HG03039 (cell line): Measurements from ENCODE around the gene CD40.

Experiments
- ATAC-seq: cut with Tn5 transposase; IDR thresholded peaks from one replicate; pipeline ENCODE4 v1.9.1; 2021; ENCODE audit warnings: mild to moderate bottlenecking, moderate library complexity; ENCODE audit not compliant: unreplicated experiment

Gene CD40

DNA sequence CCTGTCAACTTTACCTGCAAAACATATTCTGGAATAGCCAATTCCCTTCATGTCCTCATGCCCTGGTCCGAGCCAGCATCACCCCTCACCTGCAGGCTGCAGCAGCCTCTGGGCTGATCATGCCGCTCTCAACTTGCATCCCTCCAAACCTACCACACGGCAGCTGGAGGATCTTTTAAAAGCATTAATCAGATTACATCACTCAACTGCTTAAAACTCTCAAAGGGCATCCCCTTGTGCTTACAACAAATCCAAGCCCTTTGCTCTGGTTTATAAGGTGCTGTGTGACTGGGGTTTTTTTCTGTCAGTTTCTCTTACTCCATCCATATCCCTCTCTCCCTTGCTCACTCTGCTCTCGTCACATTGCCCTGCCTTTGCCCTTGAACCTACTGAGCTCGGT is 24.0 kb downstream of the CD40 start:
- no peak for ATAC-seq

DNA sequence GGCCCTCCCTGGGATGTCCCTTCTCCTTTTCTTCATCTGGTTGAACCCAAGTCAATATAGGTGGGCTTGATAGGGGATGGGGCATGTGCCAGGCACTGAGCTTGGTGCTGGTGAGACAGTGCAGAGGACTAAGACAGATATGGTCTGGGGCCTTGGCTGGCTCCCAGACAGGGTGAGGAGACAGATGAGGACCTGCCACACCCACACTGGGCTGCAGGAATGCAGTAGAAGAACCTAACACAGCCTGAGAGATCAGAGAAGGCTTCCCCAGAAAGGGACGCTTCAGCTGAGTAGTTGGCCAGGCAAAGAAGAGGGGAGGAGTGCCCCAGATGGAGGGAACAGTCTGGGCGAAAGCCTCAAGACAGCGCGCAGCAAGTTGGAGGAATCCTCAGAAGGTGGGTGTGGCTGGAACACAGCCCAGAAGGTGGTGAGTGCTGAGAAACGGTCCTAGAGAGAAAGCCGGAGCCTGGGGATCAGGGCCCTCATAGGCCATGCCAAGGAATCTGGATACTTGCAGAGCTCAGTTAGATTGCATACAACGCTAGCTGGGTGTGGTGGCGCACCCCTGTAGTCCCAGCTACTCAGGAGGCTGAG is 26.4 kb downstream of the CD40 start:
- ATAC-seq, result no peak

DNA sequence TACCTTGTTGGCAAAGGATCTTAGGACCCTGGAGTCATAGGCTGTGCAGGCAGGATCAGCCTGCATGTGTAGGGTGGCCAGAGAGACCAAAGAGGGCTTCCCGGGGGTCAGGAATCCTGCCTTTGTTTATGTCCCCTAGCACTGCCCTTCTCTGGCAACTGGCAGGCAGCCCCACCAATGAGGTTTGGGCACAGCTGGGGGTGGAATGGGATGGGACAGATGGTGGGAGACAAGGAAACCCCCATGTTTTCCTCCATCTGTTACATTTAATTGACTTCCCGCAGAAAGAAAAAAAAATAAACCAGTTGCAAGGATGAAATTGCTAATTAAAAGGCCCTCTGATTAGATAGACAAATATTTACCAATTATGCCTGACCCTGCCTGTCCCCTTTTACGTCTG is 27.6 kb downstream of the CD40 start:
- no peak for ATAC-seq

DNA sequence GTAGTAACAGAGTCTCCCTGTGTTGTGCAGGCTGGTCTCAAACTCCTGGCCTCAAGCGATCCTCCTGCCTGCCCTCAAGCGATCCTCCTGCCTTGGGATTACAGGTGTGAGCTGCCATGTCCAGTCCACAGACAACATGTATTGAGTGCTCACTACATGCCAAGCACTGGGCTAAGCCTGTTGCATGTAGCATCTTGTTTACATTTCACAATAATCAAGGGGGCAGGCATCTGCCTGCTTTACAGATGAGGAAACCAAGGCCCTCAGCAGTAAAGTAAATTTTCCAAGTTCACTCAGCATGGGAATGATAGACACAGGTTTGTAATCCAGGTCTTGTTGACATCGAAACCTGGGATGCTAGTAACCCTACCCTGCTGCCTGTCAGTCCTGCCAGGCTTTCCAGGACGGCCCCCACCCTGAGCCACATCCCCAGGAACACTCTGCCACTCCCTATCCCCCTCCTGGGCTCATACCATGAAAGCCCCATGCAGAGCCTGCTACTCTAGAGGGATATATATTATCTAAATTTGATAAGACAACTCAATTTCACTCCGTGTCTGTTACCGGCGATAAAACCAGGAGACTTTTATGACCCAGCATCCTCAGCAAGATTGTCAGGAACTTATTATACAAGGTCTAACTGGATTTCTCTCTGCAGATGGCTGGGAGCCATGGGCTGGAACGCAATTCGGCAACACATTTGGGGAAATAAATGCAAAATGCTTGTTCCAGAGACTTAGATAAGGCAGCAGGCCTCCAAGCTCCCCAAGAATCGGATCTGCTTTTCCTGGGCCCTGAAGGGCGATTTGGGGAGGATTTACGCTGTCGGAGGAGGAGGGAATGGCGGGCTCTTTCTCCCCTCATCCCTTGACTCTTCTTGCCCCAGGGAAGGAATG is 30.4 kb downstream of the CD40 start:
- ATAC-seq, result no peak

DNA sequence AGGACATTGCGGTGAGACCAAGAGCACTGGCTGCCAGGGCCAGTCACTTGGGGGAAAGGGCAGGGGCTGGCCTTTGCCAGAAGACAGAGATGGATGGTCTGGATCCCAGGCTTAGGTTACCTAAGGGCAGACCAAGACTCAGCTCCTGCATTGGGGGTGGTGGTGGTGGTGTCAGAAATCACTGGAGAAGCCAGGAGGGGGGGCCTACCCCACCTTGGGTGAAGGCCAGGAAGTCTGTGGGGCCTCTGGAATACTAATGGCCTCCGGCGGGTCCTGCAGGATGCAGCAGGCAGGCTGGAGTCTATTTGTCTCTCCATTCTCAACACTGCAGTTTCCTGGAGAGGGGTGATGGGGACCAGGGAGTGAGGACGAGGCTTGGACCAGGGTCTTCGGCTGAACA is 32.8 kb downstream of the CD40 start:
- ATAC-seq, result no peak

DNA sequence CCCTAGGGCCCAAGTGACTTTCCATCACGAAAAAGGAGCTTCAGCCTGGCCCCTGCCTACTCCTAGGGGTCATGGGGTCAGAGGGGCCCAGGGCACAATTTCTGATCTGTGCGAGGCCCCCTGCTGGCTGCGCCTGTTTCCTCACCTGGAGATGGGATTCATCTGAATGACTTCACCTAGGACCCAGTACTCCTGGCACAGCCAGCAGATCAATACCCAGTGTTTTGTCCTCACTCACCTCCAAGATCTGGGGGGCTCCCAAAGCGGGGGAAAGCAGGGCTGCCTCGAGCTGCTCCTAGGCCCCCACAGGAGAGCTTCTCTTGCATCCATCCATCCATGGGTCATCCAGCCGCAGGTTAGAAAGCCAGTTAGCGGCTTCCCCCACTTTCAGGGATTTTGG is 33.8 kb downstream of the CD40 start:
- no peak for ATAC-seq

DNA sequence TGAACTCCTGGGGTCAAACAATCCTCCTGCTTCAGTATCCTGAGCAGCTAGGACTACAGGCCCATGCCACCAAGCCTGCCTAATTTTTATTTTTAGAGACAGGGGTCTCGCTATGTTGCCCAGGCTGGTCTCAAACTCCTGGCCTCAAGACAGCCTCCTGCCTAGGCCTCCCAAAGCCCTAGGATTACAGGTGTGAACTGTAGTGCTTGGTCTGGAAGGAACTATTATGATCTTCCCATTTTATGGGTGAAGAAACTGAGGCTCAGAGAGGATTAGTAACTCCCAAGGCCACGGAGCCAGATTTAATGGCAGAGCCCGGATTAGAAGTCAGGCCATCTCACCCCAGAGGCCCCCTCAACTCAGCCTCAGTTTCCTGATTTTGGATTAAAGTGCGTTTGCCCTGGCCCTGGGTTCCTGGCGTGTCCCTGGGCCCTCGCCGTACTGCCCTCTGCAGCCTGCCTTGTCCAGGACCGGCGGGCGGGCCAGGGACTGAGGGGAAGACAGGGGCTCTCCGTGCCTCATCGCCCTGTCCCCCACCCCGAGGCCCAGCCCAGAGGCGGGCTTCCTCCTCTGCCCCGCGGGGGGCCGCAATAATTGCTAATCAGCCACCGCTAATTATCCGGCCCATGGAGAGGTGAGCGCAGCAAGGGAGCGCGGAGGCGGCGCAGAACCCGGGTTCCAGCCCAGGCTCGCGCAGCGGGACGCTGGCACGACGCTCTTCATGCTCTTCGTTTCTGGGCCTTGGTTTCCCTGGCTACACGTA is 34.9 kb downstream of the CD40 start:
- no peak for ATAC-seq

DNA sequence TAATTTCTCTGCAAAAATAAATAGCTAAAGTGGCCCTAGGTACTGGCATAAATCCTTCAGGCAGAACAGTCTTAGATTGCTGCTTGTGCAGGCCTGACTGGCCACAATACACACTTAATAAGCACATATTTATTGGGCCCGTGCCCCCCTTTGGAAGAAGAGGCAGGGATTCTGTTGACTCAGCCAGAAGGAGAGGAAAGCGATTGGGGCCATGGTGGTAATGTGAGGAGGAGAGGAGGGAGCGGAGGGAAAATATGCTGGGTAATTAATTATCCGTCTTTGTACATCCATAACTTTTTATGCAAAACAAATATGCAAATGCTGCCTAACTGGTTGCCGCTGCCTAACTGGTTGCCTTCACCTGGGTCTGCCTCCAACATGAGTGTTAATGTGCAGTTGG is 36.2 kb downstream of the CD40 start:
- no peak for ATAC-seq

DNA sequence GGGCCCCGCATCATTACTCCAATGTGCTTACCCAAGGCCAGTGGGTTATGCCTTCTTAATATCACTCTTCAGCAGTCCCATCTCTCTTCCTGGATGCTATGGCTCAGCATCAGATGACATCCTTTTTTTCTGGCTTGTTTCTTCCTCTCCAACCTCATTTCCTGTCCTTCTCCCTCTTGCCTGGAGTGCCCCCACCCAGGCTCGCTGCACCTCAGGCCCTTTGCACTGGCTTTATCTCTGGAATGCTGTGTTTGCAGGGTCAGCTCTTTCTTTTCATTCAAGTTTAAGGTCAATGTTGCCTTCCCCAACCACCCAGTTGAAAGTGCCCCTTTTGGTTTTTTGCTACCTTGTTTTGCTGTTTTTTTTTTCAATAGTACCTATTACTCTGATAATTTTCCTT is 36.7 kb downstream of the CD40 start:
- ATAC-seq, result no peak

DNA sequence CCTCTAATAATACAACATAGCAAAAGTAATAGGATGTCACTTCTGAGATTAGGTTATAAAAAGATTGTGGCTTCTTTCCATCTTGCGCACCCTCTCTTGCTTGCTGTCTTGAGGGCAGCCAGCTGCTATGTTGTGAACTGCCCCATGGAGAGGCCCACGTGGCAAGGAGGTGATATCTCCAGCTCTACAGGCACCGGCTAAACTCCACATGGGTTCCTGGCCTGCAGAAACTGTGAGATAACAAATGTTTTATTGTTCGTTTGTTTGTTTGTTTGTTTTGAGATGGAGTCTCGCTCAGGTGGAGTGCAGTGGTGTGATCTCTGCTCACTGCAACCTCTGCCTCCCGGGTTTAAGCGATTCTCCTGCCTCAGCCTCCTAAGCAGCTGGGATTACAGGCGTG is 38.0 kb downstream of the CD40 start:
- ATAC-seq, result no peak

DNA sequence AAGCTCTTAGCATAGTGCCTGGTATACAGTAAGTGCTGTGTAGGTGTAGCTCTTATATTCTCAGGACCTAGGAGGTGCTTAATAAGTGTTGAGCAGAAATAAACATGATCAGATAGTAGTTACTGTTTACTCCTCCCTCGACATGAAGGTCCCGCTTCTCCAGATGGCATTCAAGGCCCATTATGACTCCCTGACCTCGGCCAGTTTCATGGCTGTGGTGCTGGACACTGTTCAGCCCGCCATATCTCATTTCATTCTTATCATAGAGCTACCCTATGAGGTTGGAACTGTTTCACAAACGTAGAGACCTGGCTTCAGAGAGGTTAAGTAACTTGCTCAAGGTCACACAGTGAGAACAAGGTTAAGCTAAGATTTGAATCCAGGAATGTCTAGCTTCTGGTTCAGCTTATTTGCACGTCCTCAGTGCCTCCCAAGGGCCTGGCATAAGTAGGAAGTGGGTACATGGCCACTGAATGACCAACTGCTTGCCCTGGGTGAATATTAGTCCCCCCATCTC is 39.0 kb downstream of the CD40 start:
- no peak for ATAC-seq

DNA sequence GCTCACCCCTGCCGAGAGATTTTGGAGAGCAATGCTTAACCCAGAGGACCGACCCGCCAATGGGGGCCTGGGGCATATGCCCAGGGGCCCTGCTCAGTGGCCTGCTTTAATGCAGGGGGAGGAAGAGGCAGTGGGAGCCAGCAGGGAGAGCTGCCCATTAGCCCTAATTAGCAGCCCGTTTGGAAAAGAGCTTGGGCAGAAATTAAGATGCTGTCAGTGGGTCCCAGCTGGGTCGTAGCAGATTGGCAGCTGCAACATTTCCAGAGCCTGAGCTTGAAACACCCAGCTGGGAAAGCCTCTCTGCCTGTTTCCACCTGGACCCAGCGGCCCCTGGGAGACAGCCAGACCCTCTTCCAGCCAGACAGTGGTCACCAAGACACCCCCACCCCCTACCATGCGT is 39.5 kb downstream of the CD40 start:
- no peak for ATAC-seq

DNA sequence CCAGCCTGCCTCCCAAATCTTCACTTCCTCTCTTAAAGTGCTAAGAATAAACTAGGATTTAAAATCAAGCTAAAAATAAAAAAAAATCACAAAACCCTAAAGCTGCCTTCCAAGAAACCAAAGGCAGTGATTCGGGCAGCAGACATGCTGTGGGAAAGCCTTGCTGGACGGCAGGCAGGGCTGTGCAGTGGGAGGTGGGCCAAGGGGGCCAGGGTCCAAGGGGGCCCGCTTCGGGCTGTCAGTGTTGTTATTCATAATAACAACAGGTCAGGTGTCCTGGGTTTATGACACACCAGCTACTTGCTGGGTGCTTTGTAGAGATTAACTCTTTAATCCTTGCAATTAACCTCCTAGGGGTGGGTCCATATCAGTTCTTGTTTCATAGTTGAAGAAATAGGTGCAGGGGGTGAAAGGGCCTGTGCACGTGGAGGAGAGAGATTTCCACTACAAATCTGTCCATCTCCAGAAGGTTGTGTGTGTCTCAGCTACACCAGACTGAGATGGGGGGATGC is 40.4 kb downstream of the CD40 start:
- ATAC-seq, result no peak

DNA sequence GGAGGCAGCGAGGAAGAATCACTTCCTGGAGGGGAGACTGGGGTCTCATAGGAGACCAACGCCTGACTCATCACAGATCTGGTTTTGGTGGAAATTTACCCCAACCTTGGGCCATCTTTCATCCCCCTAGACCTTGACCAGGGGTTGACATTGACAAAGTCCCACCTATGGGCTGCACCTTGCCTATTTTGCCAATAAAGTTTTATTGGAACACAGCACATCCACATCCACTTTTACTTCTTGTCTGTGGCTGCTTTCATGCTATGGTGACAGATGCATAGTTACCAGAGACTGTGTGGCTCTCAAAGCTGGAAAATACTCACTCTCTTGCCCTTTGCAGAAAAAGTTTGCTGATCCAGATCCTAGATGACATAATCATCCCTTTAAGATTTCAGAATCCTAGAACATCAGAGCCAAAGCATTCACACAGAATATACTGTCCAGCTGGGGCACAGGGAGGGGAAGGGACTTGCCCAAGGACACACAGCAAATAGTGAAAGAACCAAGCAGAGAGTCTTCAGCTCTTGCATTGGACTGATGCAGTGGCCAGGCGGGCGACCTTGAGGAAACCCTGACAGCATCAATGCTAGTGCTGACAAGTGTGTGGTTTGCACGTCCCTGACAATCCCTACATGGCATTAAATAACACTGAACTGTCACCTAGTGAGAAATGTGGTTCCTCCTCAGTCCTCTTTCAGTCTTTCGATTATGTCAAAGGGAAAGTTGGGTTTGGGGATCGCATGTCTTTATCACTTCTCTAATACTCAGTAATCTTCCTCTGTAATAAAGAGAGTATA is 41.2 kb downstream of the CD40 start:
- ATAC-seq, result no peak

DNA sequence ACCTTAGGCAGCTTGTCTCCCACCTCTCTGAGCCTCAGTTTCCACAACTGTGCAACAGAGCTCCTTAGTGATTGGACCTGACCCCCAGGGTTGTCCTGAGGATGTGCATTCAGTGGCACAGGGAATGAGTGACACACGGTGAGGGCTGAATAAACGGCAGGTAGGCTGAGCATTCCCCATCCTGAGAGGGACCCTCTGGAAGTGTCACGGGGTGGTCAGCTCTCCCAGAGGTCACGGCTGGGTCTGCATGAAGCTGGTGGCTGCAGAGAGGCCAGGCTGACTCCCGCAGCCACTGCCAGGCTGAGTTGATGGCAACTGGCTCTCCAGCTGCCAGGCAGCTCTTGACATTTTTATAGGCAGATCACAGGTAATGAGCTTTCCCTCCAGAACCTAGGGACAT is 42.5 kb downstream of the CD40 start:
- ATAC-seq, result no peak

DNA sequence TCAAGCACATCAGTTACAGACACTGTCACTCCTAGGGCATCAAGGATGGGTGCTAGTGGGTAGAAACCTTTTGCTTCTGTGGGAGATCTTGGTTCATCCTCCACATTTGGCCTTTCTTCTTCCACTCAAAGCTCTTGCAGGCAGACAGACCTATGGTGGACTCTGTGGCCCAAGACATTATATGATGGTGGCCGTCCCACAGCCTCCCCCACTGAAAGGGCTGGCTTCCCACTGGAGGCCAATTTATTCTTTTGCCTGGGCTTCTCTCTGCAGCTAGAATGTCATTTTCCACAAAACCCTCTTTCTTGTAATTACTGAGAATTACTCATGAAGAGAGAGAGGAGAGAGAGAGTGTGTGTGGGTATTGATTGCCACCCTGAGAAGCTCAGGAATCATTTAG is 43.8 kb downstream of the CD40 start:
- ATAC-seq, result no peak

DNA sequence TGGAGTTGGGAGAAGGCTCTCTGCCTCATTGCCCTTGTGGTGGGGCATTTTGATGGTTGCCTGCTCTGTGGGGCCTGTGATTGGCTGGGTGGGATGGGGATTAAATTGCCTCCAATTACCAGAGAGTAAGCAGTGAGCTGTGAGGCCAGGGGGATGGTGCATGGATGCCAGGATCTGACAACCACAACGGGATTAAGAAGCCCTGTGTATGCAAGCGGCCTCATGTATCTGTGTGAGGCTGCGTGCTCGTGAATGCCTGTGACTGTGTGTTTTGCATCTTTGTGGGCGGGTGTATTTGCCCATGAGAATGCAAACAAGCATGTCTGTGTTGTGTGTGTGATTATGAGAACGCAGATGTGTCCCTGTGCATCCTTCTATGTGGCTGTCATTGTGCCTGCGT is 46.1 kb downstream of the CD40 start:
- ATAC-seq, result no peak

DNA sequence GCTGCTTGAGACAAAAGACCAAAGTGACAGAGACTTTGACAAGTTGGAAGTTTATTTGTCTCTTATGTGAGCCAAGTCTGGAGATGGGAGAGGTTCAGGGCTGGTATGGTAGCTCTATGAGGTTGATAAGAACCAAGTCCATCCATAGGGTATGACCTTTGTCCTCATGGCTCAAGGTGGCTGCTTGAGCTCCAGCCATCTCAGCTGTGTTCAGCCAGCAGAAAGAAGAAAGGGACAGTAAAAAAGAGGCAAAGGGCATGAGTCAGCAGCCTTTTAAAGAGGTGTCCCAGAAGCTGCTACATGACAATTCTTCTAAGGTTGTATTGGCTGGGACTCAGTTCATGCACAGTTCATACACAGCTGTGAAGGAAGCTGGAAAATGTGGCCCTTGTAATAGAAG is 49.0 kb downstream of the CD40 start:
- no peak for ATAC-seq

DNA sequence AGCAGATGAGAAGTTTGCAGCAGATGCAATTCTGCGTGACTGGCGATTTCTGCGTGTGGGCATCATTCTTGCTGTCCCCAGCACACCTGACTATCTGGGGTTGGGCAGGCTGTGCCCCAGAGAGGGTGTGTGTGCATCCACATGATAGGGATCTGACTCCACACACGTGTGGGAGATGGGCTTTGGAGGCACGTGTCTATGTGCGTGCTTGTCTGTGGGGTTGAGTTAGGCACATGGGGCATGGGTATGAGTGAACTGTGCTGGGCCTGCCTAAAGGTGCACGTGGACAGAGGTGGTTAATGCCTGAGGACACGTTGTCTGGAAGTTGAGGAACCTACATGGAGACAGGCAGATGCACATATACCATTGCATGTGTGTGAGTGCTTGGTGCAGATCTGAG is 50.3 kb downstream of the CD40 start:
- ATAC-seq, result no peak

DNA sequence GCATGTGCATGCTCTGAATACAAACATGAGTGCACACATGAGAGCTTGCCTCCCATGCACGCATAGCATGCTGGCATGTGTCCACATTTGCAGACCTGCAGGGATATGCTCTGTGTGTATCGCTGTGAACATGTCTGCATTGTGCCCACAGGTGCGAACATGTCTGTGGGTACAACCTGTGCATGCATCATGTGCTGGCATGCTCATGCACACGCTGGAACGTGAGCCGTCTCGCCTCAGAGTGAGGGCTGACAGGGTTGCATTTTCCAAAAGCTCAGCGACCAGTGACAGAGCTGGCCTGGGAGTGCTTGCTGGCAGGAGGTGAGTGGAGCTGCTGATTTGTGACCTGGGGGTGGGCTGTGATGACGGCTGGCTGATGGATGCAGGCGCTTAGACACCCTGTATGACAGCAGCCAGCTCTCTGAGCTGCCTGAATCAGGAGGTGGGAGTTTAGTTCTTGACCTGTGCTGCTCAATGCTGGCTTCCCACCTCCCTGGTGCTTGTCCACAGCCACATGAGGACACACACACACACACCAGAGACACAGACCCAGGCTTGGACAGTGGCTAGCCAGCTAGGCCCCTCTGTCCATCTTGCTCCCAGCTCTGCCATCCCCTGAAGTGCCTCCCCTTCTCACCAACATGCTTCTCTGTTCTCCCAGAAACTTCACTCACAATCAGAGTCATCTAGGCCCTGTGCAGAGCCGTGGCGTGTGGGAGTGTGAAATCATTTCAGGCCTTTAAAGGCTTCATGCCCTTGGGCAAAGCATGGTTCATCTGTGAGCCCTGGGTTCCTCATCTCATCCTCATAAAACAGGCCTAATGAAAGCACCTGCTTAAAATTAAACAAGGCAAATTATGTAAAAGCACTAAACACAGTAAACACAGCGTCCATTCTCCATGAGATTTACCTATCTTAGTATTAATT is 51.4 kb downstream of the CD40 start:
- no peak for ATAC-seq
